Liver (tissue), 3 donors: ENCODE results near the gene PRCD.

ENCODE experiments used
- CTCF ChIP-seq: fragments of 150-350 bp; IDR thresholded peaks from 2 replicates; pipeline ENCODE4 v1.5.1; 2017; ENCODE audit warnings: improper control_type of control experiment, low read depth, low read length; ENCODE audit not compliant: missing input control
- JUND ChIP-seq, 2 donors: IDR thresholded peaks; 2 replicates each; pipeline ENCODE4 v1.6.1; 2016; ENCODE audit warnings: antibody characterized with exemption in 2 of 2
- donor health status: healthy.
- donor health status: healthy.

- TF ChIP-seq CTCF (no peak), JUND (IDR thresholded peaks at IDR 0.05) (no peak)
Observed at GRCh38 chr17:76511668-76512365, 28.0 kb upstream of the PRCD start.
